ENCODE data around the gene IQSEC3.

Gene IQSEC3

DNA sequence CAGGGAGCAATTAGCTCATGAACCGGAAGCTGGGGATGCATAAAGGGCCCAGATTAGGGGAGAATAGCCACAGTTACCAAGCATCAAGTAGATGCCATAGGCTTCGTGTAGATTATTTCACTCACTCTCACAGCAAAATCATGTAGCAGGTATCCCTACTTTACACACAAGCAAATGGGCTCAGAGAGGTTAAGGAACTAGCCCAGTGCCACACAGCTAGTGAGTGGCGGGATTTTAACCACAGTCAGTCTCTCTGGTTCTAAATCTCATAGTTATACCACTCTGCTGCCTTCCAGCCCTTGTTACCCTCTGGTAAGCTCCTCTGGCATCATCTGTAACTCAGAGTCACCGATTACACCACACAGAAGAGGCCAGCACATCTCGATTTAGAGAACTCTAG, 49.0 kb downstream of the IQSEC3 start:
- H3K36me3 ChIP-seq (ENCODE audit: insufficient read depth, low read length): no peaks in the 10 kb centered on the region
- H2AFZ ChIP-seq (ENCODE audit: low read depth, low read length): no peak overlapping the region
- no peaks in the 10 kb centered on the region for H3K9me3 ChIP-seq (ENCODE audit: low read length)
- no peaks in the 10 kb centered on the region for H3K4me1 ChIP-seq (ENCODE audit: insufficient read depth, low read length)
- H3K4me3 ChIP-seq (ENCODE audit: low read length): no peak overlapping the region
- peaks cover 7% of the 10 kb centered on the region for H3K27me3 ChIP-seq (ENCODE audit: insufficient read depth, low read length)

DNA sequence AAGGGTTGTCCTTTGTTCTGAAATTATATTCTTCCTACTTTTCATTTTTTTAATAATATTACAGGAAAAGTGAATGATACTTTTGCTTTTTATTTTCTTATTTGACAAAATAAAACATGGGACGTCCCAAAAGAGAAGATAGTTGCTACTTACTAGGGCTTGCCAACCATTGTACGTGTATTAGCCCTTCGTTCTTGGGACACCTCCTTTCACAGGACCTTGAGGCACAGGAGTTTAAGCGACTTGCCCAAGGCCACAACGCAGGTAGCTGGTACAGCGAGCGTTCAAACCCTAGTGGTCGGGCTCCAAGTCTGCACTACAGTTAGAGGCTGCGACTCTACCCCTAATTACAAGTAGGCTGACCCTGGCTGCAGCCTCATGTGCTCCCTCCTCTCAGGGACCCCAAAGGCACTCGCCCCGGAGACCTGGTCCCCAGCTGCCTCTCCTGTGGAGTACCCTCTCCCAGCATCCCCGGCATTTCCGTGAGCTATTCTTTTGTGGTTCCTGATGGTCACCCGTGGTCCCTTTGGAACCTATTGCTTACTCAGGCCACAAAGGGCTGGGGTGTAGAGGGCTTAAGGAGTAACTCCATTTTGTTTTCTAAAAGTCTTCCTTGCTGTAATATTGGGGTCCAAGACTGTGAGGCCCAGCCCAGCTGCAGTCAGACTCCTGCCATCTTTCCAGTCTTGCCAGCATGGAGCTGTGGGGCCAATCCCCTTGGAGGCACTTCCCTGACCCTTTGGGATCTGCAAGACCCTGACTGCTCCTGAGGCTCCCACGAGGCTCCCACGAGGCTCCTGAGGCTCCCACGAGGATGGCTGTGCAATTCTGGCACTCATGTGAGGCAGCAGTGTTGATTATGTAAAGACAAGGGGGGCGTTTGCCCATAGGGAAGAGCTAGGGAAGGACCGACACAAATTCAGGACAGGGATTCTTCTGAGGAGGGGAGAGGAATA, 49.7 kb downstream of the IQSEC3 start:
- no peaks in the 10 kb centered on the region for H3K4me1 ChIP-seq (ENCODE audit: insufficient read depth, low read length)
- no peak overlapping the region for H3K4me3 ChIP-seq (ENCODE audit: low read length)
- no peaks in the 10 kb centered on the region for H3K9me3 ChIP-seq (ENCODE audit: low read length)
- H3K27me3 ChIP-seq (ENCODE audit: insufficient read depth, low read length): peaks cover 7% of the 10 kb centered on the region
- no peak overlapping the region for H2AFZ ChIP-seq (ENCODE audit: low read depth, low read length)
- no peaks in the 10 kb centered on the region for H3K36me3 ChIP-seq (ENCODE audit: insufficient read depth, low read length)

DNA sequence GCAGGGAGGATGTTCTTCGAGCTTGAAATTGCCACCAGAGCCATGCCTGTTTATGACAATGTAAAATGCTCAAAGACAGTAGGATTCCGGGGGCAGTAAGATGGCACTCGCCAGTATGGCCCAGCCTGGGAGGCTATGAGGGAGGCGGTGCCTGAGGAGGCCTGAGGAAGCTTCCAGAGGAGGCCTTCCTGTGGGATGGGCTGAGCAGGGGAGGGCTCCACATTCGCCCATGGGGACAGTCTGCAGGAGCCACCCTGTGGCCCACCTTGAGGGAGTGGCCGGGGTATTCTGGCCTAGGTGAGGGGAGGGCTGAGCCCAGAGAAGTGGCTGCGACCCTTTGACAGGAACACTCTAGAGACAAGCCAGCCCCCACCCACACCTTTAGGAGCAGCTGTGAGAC, 50.7 kb downstream of the IQSEC3 start:
- Histone ChIP-seq H3K27me3 (ENCODE audit: insufficient read depth, low read length) (peaks cover 13% of the 10 kb centered on the region), H3K36me3 (ENCODE audit: insufficient read depth, low read length) (no peaks in the 10 kb centered on the region), H3K9me3 (ENCODE audit: low read length) (no peaks in the 10 kb centered on the region), H2AFZ (ENCODE audit: low read depth, low read length) (no peak overlapping the region), H3K4me3 (ENCODE audit: low read length) (no peak overlapping the region), H3K4me1 (ENCODE audit: insufficient read depth, low read length) (no peaks in the 10 kb centered on the region)

DNA sequence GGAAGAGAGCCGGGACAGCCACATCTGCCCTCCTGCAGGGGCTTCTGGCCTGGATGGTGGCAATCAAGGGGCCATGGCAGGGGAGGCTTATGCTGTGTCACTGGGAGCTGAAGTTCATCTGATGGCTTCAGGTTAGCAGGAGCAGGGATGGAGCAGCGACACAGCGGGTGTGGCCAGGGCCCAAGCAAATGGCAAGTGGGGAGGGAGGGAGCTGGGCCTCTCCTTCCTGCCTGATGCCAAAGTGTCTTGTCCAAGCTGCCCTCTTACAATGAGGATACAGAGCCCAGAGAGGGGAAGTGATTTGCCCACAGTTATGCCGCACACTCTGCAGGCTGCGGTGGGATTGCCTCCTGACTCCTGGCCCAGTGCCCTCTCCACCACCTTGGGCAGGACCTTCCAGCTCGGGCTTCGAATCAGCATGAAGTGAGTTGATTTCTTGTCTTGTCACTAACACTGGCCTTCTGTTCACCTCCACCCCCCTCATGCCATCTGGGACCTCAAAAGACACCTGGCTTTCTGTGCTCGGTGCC, 51.3 kb downstream of the IQSEC3 start:
- H3K27me3 ChIP-seq (ENCODE audit: insufficient read depth, low read length): peaks cover 14% of the 10 kb centered on the region
- H3K36me3 ChIP-seq (ENCODE audit: insufficient read depth, low read length): no peaks in the 10 kb centered on the region
- H2AFZ ChIP-seq (ENCODE audit: low read depth, low read length): no peak overlapping the region
- no peaks in the 10 kb centered on the region for H3K4me1 ChIP-seq (ENCODE audit: insufficient read depth, low read length)
- no peaks in the 10 kb centered on the region for H3K9me3 ChIP-seq (ENCODE audit: low read length)
- no peak overlapping the region for H3K4me3 ChIP-seq (ENCODE audit: low read length)

DNA sequence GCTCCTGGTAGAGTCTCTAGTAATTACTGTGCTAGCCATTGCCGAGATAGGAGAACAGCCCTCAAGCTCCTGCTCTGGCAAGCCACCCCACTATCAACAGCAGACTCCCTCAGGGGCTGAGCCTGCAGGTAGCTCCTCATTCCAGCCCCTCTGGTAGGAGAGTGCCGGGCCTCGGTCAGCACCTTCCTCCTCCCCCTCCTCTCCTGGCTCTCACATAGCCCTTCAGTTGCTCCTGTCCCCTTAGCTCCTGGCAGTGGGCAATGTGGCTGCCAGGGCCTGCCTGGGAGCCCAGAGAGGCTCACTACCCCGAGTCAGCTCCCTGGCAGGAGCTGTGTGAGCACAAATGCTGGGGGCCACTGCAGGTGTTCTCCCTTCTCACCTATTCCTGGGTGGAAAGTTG, 52.0 kb downstream of the IQSEC3 start:
- peaks cover 14% of the 10 kb centered on the region for H3K27me3 ChIP-seq (ENCODE audit: insufficient read depth, low read length)

DNA sequence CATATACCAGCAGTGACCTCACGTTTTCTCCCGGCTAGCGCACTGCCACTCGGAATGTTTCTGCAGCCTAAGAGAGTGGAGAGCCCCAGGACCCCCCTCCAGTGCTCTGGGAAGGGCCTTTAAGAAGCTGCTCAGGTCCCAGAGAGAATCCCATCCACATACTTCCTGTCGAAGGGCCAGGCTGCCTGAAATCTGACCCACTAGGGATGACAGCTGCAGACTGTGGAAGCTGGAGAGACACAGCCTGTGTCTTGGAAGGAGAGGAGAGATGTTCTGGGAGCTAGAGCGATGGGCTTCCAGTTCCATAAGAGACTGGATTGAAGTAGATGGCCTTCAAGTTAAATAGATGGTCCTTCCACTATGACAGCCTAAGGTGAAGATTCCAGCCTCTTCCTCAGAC, 54.4 kb downstream of the IQSEC3 start:
- H3K27me3 ChIP-seq (ENCODE audit: insufficient read depth, low read length): peaks cover 14% of the 10 kb centered on the region
- no peaks in the 10 kb centered on the region for H3K4me1 ChIP-seq (ENCODE audit: insufficient read depth, low read length)
- no peaks in the 10 kb centered on the region for H3K36me3 ChIP-seq (ENCODE audit: insufficient read depth, low read length)
- H3K4me3 ChIP-seq (ENCODE audit: low read length): no peak overlapping the region
- no peak overlapping the region for H2AFZ ChIP-seq (ENCODE audit: low read depth, low read length)
- no peaks in the 10 kb centered on the region for H3K9me3 ChIP-seq (ENCODE audit: low read length)

More for the DNA sequence above, 52.0 kb downstream of the IQSEC3 start:
- Histone ChIP-seq H3K4me3 (ENCODE audit: low read length) (no peak overlapping the region), H3K36me3 (ENCODE audit: insufficient read depth, low read length) (no peaks in the 10 kb centered on the region), H3K4me1 (ENCODE audit: insufficient read depth, low read length) (no peaks in the 10 kb centered on the region), H3K9me3 (ENCODE audit: low read length) (no peaks in the 10 kb centered on the region), H2AFZ (ENCODE audit: low read depth, low read length) (no peak overlapping the region)

DNA sequence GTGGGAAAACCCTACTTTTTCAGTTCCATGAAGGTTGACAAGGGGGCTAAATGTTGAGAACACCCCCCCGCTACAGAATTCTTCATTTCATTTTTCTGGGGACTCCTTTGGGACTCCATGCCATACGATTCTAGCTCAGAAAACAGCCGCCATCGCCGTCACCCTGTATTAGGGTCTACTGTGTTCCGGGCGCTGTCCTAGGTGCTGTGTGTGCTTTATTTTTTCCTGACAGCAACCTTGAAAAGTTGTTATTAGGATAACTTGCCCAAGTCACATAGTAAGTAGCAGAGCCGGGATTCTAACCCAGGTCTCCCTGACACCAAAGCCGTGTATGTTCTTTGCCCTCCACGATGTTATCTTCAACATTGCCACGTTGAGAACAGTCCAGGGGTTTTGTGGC, 55.1 kb downstream of the IQSEC3 start:
- peaks cover 17% of the 10 kb centered on the region for H3K27me3 ChIP-seq (ENCODE audit: insufficient read depth, low read length)
- H3K4me1 ChIP-seq (ENCODE audit: insufficient read depth, low read length): no peaks in the 10 kb centered on the region
- H3K4me3 ChIP-seq (ENCODE audit: low read length): no peak overlapping the region
- no peaks in the 10 kb centered on the region for H3K36me3 ChIP-seq (ENCODE audit: insufficient read depth, low read length)
- no peaks in the 10 kb centered on the region for H3K9me3 ChIP-seq (ENCODE audit: low read length)
- H2AFZ ChIP-seq (ENCODE audit: low read depth, low read length): no peak overlapping the region

DNA sequence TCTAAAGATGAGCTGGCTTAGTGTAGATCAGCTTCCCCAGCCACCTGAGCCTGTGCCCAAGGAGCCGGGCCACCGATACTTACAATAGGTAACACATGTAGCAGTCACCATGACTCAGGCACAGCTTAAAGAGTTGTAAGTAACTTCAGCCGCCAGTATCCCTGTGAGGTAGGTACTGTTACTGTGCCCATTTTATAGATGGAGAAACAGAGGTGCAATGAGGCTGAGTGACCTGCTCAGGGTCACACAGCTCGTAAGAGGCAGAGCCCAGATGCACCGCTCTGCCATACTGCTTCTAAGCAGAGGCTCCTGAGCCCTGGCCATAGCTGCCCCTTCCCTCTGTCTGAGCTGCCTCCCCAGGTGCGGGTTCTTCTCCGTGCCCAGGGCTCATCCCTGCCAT, 58.5 kb downstream of the IQSEC3 start:
- H2AFZ ChIP-seq (ENCODE audit: low read depth, low read length): no peak overlapping the region
- H3K4me3 ChIP-seq (ENCODE audit: low read length): no peak overlapping the region
- H3K4me1 ChIP-seq (ENCODE audit: insufficient read depth, low read length): no peaks in the 10 kb centered on the region
- no peaks in the 10 kb centered on the region for H3K36me3 ChIP-seq (ENCODE audit: insufficient read depth, low read length)
- peaks cover 26% of the 10 kb centered on the region for H3K27me3 ChIP-seq (ENCODE audit: insufficient read depth, low read length)
- no peaks in the 10 kb centered on the region for H3K9me3 ChIP-seq (ENCODE audit: low read length)

DNA sequence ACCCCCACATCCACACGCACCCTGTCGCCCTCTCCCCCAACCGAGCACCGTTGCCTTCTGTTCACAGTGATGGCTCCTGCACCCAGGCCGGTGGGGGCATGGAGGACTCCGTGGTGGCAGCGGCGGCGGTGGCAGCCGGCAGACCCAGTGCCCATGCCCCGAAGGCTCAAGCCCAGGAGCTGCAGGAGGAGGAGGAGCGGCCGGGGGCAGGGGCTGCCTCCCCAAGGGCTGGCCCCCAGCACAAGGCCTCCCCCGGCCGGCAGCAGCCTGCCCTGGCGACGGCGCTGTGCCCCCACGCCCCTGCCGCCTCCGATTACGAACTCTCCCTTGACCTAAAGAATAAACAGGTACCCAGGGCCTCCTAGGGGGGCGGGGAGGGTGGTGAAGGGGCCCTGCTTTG, 59.0 kb downstream of the IQSEC3 start:
- H2AFZ ChIP-seq (ENCODE audit: low read depth, low read length): no peak overlapping the region
- H3K4me3 ChIP-seq (ENCODE audit: low read length): no peak overlapping the region
- H3K36me3 ChIP-seq (ENCODE audit: insufficient read depth, low read length): no peaks in the 10 kb centered on the region
- no peaks in the 10 kb centered on the region for H3K9me3 ChIP-seq (ENCODE audit: low read length)
- no peaks in the 10 kb centered on the region for H3K4me1 ChIP-seq (ENCODE audit: insufficient read depth, low read length)
- H3K27me3 ChIP-seq (ENCODE audit: insufficient read depth, low read length): peaks cover 24% of the 10 kb centered on the region

DNA sequence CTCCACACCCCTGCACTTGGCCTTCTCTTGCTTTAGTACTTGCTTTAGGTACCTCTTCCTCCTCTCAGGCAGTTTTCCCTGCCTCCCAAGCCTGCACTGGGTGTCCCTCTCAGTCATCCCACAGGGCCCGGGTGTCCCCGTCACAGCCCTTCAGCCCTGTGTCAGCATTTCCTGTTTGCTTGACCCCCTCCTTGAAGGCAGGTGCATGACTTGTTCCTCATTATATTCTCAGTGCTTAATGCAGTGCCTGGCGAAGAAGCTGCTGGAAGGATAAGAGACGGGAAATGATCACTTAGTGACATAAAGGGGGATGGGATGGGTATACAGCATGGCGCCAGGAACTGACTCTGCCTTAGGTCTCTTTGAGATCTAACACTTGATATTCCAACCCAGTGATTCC, 61.5 kb downstream of the IQSEC3 start:
- no peaks in the 10 kb centered on the region for H3K9me3 ChIP-seq (ENCODE audit: low read length)
- no peaks in the 10 kb centered on the region for H3K4me1 ChIP-seq (ENCODE audit: insufficient read depth, low read length)
- H2AFZ ChIP-seq (ENCODE audit: low read depth, low read length): no peak overlapping the region
- no peaks in the 10 kb centered on the region for H3K36me3 ChIP-seq (ENCODE audit: insufficient read depth, low read length)
- H3K4me3 ChIP-seq (ENCODE audit: low read length): no peak overlapping the region
- peaks cover 21% of the 10 kb centered on the region for H3K27me3 ChIP-seq (ENCODE audit: insufficient read depth, low read length)

DNA sequence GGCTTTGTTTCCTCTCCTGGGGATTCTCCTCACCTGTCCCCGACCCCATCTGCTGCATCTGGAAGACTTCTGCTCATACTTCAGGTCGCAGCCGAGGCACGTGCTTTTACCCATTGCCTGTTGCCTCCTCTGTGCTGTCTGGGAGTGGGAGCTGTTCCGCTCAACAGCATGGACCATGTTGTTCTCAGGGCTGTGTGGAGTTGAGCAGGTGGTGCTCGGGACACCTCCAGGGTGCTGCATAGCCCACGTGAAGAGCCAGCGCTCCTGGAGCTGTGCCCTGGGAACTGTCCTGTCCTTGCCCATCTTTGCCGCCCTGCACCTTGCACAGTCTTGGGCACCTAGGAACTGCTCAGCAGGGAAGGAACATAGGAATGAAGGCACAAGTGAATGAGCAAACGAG, 62.4 kb downstream of the IQSEC3 start:
- H3K4me3 ChIP-seq (ENCODE audit: low read length): no peak overlapping the region
- H3K36me3 ChIP-seq (ENCODE audit: insufficient read depth, low read length): no peaks in the 10 kb centered on the region
- no peaks in the 10 kb centered on the region for H3K4me1 ChIP-seq (ENCODE audit: insufficient read depth, low read length)
- no peak overlapping the region for H2AFZ ChIP-seq (ENCODE audit: low read depth, low read length)
- H3K27me3 ChIP-seq (ENCODE audit: insufficient read depth, low read length): peaks cover 21% of the 10 kb centered on the region
- H3K9me3 ChIP-seq (ENCODE audit: low read length): no peaks in the 10 kb centered on the region

DNA sequence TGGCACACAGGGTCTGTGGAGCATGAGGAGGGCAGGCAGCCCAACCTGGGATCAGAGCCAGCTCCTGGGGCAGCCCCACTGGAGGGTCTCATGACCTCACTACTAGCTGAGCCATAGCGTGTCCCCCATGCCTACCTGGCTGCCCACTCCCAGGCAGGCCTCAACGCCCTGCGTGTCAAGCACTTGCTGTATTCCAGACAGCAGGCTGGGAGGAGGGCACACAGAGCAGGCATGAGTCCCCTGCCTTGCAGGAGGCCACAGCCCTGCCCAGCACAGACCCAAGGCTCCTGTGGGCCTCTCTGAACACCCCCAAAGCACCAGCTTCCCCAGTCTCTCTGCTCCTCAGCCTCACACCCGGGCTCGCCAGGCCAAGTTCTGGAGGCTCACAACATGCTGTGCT, 64.0 kb downstream of the IQSEC3 start:
- H2AFZ ChIP-seq (ENCODE audit: low read depth, low read length): no peak overlapping the region
- H3K9me3 ChIP-seq (ENCODE audit: low read length): no peaks in the 10 kb centered on the region
- H3K36me3 ChIP-seq (ENCODE audit: insufficient read depth, low read length): no peaks in the 10 kb centered on the region
- no peak overlapping the region for H3K4me3 ChIP-seq (ENCODE audit: low read length)
- peaks cover 21% of the 10 kb centered on the region for H3K27me3 ChIP-seq (ENCODE audit: insufficient read depth, low read length)
- H3K4me1 ChIP-seq (ENCODE audit: insufficient read depth, low read length): no peaks in the 10 kb centered on the region

DNA sequence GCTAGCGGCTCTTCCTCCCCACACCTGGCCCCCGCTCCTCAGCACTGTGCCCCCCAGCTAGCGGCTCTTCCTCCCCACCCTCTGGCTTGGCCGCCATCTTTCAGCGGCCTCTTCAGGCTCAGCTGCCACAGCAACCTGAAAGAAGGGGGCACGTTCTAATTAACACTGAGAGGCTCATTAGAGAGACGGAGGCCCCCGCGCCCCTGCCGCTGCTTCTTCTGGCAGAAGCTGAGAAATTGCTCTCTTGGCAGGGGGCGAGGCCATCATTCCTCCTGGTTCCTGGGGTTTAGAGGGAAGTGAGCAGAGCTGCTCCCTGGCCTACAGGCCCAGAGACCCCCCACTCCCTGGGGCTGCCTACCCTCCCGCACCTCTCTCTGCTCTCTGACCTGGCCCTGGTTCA, 64.4 kb downstream of the IQSEC3 start:
- H3K36me3 ChIP-seq (ENCODE audit: insufficient read depth, low read length): no peaks in the 10 kb centered on the region
- no peaks in the 10 kb centered on the region for H3K9me3 ChIP-seq (ENCODE audit: low read length)
- no peak overlapping the region for H2AFZ ChIP-seq (ENCODE audit: low read depth, low read length)
- H3K4me1 ChIP-seq (ENCODE audit: insufficient read depth, low read length): no peaks in the 10 kb centered on the region
- peaks cover 25% of the 10 kb centered on the region for H3K27me3 ChIP-seq (ENCODE audit: insufficient read depth, low read length)
- no peak overlapping the region for H3K4me3 ChIP-seq (ENCODE audit: low read length)

All from neuron (in vitro differentiated cells).